ENCODE data around the gene UNC50. TPM values are rescaled to one million over a fixed set of nuclear protein-coding genes. Genes with fewer than 3 reads are reported as not detected.

Gene UNC50
- total and polyA plus RNA-seq, 2 experiments from 2014 or later = 38.7 to 49.4 TPM

DNA sequence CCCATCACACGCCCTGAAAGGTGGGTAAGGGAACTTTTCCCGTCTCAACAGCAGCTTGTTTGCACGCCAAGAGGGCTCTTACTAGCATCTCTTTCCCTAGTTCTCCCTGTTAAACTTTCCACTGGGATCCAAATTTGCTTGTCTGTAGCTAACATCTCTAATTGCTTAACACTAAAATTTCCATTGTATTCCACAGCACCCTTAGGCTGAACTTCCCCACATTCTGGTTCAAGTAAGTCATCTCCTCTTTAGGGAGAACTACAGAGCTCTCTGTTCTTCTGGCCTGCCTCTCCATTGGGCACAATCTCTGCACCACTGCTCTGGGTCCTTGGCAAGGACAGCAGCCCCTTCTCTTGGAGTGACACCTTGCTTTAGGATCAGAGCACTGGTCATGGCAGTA lies 24.0 kb downstream of the UNC50 start (continued):
- TF ChIP-seq, protein P1, sequence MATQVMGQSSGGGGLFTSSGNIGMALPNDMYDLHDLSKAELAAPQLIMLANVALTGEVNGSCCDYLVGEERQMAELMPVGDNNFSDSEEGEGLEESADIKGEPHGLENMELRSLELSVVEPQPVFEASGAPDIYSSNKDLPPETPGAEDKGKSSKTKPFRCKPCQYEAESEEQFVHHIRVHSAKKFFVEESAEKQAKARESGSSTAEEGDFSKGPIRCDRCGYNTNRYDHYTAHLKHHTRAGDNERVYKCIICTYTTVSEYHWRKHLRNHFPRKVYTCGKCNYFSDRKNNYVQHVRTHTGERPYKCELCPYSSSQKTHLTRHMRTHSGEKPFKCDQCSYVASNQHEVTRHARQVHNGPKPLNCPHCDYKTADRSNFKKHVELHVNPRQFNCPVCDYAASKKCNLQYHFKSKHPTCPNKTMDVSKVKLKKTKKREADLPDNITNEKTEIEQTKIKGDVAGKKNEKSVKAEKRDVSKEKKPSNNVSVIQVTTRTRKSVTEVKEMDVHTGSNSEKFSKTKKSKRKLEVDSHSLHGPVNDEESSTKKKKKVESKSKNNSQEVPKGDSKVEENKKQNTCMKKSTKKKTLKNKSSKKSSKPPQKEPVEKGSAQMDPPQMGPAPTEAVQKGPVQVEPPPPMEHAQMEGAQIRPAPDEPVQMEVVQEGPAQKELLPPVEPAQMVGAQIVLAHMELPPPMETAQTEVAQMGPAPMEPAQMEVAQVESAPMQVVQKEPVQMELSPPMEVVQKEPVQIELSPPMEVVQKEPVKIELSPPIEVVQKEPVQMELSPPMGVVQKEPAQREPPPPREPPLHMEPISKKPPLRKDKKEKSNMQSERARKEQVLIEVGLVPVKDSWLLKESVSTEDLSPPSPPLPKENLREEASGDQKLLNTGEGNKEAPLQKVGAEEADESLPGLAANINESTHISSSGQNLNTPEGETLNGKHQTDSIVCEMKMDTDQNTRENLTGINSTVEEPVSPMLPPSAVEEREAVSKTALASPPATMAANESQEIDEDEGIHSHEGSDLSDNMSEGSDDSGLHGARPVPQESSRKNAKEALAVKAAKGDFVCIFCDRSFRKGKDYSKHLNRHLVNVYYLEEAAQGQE (IDR thresholded peaks at IDR 0.05; ENCODE audit: unreplicated experiment) = no peak
- TF ChIP-seq ETS1 (IDR thresholded peaks at IDR 0.05) (no peak), ZNF331 (CRISPR knock-in tag; IDR thresholded peaks at IDR 0.05; ENCODE audit: low read depth) (no peak)

DNA sequence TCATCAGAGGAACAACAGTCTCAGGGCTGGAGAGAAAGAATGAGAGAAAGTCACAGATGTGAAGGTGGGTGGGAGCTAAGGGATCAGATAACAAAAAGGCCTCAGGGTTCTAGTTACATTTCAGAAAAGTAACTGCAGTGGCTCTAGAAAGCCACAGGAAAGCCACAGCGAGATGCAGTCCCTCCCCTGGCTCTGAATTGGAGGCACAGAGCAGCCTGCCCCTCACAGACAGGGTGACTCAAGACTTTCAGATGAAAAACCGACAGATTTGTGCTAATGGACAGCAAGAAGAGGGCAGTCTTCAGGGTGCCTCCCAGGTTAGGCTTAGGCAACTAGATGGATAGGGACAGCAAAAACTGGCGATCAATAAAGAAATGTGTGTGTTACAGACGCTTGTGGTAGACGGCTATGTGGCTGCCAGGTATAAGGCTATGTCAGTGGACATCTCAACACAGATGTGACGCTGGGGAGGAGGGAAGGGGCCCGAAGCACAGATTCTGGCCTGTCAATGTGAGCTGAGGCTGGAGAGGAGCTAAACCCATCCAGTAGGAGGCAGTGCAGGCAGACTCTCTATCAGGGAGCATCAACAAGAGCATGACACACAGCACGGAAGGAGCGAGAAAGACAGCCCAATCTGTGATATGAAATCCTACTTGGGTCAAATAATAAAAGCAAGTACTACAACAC lies 26.2 kb downstream of the UNC50 start:
- DNase-seq (ENCODE audit: low spot score) (peak; percentile 81), ATAC-seq (peak; percentile 99)
- no peaks in the 10 kb centered on the region for H3K9me2 ChIP-seq (ENCODE audit: insufficient read depth)
- Mint-ChIP-seq H3K4me1 (peaks cover 11% of the 10 kb centered on the region), H3K4me3 (no peak overlapping the region), H3K9me3 (no peaks in the 10 kb centered on the region), H3K36me3 (ENCODE audit: low read depth) (no peaks in the 10 kb centered on the region), H3K27me3 (ENCODE audit: insufficient read depth, low read depth, poor library complexity) (peaks cover 3% of the 10 kb centered on the region), H3K27ac (peak overlapping the region; percentile 3; the same call in 1 of the 2 replicates)
- H3K27me3 ChIP-seq (ENCODE audit: insufficient read depth) = no peaks in the 10 kb centered on the region
- no peaks in the 10 kb centered on the region for H3K79me2 ChIP-seq (replicated peaks; ENCODE audit: insufficient read depth)
- H3K4me3 ChIP-seq = no peak overlapping the region
- no peaks in the 10 kb centered on the region for H3K36me3 ChIP-seq (ENCODE audit: insufficient read depth)
- no peaks in the 10 kb centered on the region for H4K20me1 ChIP-seq (replicated peaks; ENCODE audit: insufficient read depth)
- no peak overlapping the region for H2AFZ ChIP-seq
- H3K27ac ChIP-seq (ENCODE audit: low read depth) = no peak overlapping the region
- TF ChIP-seq STAT1 (IDR thresholded peaks at IDR 0.05; ENCODE audit: unreplicated experiment) (no peak), ETS1 (IDR thresholded peaks at IDR 0.05) (no peak)
- TF ChIP-seq, protein P2, sequence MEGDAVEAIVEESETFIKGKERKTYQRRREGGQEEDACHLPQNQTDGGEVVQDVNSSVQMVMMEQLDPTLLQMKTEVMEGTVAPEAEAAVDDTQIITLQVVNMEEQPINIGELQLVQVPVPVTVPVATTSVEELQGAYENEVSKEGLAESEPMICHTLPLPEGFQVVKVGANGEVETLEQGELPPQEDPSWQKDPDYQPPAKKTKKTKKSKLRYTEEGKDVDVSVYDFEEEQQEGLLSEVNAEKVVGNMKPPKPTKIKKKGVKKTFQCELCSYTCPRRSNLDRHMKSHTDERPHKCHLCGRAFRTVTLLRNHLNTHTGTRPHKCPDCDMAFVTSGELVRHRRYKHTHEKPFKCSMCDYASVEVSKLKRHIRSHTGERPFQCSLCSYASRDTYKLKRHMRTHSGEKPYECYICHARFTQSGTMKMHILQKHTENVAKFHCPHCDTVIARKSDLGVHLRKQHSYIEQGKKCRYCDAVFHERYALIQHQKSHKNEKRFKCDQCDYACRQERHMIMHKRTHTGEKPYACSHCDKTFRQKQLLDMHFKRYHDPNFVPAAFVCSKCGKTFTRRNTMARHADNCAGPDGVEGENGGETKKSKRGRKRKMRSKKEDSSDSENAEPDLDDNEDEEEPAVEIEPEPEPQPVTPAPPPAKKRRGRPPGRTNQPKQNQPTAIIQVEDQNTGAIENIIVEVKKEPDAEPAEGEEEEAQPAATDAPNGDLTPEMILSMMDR (conservative IDR thresholded peaks at IDR 0.05; ENCODE audit: low read depth in 2 of 2) = peak; percentile 69 to 79
- no peaks in the 10 kb centered on the region for H3F3A ChIP-seq (replicated peaks; ENCODE audit: low read depth)
- H3K4me1 ChIP-seq (ENCODE audit: insufficient read depth) = no peaks in the 10 kb centered on the region
- H3K4me2 ChIP-seq = no peak overlapping the region

All from GM23338 (cell line).